Stimulated activated CD4-positive, alpha-beta T cell treated with anti-CD3 and anti-CD28 coated beads, TNF-alpha, amount 100 ng/mL, for 4 hours (primary cell): ENCODE results near the gene NAV2.

Source experiments
- DNase-seq, 3 experiments: peaks; one replicate each; pipeline ENCODE4 v3.0.0-alpha.2; 2020; ENCODE audit warnings: low read depth in 3 of 3

NAV2 gene

DNA sequence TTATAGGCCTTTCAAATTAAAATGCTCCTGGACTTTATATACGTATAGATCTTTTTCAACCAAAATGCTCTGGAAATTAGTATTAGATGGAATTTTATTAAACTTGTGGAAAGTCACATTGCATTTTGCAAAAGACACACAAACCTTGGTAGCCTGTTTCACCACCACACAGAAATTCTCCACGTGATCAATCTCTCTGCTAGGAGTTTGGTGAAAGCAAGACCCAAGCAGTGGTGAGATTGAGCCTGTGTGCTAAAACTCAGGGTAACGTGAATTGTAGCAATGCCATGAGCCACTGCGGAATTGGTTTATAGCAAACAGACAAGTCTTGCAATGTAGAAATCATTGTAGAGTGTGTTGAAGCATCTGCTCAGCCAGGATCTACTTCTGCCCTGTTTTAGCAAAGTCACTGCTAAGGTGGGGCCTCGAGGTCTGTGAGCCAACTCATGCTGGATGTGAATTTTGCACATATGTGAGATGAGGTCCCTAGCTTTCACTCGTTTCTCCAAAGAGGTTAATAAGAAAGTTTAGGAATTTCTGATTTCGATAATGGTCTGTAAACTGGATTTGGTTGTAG lies 262.9 kb downstream of the NAV2 start:
- no peak for DNase-seq

DNA sequence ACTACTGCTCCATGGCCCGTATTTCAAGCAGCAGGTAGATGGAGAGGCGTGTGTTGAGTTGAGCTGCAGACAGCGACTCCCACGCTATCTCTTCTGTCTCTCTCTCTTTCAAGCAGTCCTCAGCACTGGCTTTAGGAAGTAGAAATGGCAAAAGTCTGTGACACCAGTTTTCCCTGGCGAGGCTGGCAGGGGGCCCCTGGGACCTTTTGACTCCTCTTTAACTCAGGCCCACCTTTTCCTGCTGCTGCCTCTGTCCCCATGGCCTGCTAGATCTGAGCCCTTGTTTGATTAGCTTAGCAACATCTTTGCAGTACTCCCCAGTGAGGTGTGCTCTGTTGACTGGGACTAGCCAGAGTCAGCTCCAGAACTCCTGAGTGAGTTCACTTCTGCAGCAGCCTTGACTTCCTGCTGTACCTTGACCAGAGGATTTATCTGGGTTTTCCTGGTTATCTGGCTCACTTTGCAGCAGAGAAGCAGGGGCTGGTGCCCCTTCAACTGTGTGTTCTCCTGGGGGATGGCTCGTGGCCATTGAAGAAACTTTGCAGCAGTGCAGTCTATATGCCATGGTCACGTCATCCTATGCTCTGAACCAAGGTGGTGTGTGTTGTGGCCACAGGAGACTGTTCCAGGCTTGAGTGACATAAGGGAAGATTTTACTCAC lies 263.8 kb downstream of the NAV2 start:
- no peak for DNase-seq

DNA sequence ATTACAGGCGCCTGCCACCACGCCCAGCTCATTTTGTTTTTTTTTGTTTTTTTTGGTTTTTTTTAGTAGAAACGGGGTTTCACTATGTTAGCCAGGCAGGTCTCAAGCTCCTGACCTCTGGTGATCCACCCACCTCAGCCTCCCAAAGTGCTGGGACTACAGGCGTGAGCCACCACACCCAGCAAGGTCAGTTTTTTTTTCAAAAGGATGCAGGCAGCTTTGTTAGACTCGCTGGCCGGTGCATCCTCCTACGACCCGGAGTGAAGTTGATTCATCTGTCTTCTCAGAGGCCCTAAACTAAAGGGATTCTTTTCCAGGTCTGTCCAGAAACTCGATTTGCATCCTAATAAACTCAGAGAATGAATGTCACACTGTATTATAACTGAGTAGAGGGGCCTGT lies 265.3 kb downstream of the NAV2 start:
- DNase-seq = no peak

DNA sequence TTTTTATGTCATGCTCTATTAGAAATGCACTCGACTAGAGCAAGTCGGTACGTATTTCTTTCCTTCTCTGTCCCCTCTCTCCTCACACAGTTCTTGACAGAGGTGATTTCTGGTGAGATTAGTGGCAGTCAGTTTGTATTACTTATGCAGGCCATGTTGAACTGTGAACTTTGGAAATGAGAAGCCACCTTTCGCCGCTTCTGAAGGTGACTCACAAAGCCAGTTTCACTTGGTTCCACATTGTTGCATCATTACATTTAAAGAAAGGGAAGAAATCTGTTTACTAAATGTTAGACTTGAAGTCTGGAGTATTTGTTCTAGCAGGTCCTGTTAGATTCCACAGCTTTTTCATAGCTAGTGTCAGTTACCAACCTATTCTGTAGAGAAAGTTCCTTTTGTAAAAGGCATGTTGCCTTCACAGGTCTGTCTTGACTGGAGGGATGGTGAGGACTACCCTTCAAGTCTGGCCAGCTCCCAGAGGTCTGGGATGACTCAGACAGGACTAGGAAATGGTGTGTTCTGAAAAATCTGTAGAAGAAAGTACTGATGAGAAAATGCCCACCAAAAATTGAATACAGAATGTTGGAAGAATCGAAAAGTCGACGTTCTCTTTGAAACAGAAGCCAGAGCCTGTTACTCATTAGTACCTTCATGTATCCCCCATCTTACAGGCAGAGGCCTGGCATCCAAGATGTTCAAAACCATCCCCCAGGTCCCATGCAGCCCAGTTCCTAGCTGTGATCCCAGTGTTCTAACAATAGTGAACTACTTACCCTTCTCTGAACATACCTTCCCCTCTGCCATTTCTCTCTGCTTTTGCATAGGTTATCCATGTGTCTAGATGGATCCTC lies 266.3 kb downstream of the NAV2 start:
- DNase-seq = no peak

DNA sequence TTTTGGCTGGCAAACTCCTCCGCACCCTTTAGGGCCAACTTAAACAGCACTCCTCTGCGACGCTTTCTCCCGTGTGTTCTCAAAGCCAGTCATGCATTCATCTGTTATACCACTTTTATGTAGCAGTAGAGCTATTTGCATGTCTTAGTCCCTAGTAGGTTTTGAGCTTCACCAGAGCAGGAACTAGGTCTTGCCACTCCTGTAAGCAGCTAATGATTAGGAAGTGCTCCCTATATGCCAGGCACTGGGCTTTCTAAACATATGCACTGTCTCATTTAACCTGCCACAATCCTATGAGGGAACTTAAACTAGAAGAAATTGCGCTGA lies 266.8 kb downstream of the NAV2 start:
- no peak for DNase-seq

DNA sequence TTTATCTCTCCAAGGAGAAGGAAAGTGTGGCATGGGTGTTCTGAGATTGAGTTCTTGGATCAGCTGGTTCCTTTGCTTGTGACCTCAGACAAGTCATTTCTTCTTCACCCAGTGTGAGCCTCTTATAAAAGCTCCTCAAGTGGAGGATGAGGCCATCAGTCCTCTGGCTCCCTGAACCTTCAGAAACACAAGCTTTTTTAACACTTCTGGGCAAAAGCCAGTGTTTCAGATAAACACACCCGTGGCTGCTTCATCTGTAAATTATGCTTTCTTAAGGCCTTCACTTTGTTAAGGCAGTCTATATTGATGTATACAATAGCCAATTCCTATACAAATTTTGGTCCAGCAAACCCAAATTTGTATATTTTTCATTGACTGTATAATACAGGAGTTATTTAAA lies 267.8 kb downstream of the NAV2 start:
- no peak for DNase-seq

DNA sequence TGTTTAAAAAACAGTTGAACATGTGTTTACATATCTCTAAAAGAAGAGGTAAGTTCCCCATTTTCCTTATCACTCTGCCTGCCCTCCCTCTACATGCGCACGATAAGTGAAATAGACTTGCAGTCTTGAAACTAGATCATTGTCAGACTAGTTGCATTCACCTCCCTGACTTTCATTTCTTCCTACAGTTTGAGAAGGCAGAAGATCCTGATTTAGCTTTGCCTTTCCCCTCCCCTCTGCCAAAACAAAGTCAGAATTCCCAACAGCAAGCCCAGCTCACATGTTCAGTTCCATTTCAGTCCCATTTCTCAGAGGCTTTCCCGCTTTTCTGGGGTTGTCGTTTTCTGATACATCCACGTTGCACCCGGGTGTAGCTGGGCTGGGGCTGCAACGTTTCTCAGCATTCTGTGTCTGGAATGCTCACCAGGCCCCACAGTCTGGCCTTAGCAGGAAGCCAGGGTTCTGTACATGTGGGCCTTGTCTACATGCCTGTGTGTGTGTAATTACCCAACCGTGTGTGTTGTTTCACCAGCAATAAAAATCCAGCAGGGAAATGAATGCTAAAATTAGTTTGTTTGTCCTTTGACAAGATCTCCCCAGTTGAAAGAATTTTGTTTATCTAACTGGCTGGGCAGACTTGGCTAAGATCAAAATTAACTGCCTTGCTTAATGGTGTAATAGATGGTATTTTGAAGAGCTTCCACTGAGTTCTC lies 268.5 kb downstream of the NAV2 start:
- DNase-seq = no peak

DNA sequence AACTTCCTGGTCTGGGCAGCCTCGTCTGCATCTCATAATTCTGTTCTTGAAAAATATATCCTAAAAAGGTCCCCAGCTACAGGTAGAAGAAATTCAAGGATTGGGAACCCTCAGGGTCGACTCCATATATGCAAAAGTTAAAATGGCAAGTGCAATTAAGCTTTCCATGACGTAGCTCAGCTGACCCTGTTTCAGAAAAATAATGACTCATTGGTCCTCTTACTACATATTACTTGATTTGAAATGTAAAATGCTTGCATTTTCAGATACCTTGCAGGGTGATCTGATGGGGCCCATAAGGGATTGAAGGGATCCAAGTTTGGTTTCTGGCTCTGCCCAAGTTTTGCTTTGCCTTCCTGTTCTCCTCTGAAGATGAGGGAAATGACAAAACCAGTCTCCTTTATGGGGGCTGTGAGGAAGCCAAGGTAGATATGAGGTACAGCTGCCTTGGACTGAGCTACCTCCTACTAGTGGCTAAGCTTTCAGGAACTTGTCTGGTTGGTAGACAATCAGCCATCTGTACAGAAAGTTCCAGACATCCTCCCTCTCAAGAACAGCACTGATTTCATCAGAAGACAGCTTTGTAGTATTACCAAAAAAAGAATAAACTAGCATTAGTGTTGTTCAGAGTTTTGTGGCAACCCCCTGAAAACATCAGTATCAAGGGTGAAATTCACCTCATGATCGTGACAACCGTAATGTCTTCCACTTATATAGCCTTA lies 270.3 kb downstream of the NAV2 start:
- no peak for DNase-seq

DNA sequence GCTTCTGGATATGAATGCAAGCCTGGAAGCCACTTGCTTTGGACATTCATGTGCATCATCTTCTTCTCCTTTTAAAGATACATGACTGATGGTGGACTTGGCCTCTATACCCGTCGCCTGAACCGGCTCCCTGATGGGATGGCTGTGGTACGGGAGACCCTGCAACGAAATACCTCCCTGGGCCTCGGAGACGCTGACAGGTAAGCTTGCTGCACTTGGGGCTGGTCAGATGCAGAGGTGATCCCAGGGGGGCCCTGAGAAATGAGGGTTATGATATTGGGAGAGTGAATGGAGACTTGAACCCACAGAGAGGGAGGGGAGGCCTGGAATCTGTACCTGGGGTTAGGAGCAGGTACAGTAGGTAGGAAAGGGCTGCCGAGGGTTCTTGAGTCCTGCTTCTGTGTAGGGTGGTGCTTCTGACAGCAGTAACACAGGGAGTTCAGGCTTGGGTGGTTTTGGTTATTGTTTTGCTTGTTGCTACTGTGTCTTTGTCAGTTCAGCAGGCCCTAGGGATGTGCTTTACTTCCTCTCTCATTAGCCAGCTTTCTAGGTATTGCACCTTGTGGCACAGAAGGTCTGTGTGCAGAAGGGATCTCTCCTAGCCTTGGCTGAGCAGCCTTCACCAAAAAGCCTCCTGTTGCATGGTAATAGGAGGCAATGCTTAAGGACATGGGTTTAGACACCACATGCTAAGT lies 271.6 kb downstream of the NAV2 start:
- no peak for DNase-seq

DNA sequence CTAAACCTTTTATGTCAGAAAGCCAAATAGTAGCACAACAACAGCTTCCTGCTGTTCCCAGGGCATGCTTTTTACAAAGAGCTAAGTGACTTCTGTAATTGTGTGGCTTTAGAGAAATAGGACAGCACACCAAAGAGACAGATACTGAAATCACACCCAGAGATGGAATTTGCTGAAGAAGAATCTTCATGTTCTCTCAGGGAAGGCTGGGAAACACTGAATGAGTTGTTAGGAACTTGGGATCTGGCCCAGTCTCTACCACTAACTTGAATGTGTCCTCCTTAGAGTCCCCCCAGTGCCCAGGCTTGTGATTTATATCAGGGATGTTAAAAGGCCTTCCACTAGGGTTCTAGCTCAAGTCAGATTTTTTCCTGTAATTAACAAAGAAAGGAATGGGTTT lies 272.5 kb downstream of the NAV2 start:
- DNase-seq = no peak

DNA sequence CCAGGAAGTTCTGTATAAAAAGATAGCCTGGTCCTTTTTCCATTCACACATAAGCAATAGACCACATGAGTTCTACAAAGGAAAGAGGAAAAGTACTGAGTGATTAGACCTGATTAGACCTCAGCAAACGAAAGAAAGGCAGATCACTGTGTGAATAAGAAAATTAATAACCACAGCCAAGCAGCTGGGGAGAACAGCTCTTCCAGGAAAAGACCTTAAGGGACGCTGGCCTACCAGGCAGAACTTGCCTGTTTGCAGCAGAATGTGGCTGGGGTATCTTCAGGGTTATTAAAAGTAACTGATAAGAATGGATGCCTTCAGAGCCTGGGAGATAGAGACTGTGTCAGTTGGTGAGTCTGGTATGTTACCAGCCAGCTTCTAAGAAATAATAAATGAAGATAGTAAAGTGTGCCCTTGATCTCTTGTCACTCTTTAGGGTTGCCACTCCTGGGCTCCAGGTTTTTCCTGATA lies 274.7 kb downstream of the NAV2 start:
- DNase-seq = no peak

DNA sequence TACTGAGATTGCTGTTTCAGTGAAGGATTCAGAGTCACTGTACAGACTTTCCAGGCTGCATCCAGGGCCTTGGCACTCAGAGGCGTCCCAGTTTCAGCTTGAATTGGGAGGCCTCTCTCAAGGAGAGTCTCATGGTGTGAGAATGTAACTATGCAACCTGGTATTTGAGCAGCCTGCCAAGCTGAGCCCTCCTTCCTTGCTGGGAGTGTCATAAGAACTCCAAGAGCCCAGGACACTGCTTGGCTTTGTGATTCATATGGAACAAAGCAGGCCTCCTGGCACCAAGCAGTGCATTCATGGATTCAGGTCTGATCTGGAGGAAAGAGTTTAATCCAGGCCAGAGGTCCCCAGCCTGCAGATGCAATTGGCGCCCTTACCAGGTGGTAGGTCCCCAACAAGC lies 276.0 kb downstream of the NAV2 start:
- DNase-seq = no peak

DNA sequence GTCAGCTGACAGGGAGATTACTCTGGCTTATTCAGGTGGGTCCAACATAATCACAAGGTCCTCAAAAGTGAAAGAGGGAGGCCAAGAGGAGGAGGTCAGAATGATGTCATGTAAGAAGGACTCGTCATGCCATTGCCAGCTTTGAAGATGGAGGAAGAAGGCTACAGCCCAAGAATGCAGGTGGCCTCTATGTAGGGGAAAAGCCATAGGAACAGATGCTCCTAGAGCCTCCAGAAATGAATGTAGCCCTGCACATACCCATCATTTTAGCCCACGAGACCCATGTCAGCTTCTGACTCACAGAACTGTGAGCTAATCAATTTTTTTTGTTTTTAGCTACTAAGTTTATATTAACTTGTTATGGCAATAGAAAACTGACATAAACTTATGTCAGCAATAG lies 276.6 kb downstream of the NAV2 start:
- no peak for DNase-seq

DNA sequence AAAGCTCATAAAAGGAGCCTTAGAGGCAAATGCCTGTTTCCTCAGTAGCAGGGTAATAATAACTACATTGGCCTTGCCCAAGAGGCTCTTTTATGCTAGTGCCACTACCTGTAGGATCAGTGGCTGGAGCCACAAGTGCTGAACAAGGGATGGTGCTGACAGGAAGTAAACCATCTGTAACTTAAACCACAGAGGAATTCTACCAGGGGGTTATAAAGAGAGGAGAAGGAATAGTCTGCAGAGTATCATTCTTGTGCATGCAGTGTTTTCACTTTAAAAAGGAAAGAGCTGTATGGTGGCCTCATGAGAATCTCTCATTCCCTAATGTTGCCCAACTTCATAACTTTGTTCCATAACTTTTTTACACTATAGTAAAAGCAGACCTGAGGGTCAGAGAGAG lies 279.5 kb downstream of the NAV2 start:
- no peak for DNase-seq

DNA sequence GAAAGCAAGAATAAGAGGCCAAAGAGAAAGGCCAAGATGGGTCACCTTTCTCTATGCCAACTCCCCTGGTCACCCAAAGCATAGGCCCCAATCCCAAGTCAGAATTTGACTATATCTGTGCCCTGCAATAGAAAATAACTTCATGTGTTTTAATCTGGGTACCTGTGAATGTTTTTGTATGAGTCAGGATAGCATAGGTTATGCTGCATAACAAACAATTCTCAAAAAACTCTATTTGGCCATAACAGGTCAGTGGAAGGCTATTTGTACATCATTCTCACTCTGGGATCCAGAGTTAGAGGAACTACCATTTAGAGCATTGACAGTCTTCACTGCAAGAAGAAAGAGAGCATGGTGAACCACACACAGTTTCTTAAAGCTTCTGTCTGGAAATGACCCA lies 280.4 kb downstream of the NAV2 start:
- DNase-seq = no peak

DNA sequence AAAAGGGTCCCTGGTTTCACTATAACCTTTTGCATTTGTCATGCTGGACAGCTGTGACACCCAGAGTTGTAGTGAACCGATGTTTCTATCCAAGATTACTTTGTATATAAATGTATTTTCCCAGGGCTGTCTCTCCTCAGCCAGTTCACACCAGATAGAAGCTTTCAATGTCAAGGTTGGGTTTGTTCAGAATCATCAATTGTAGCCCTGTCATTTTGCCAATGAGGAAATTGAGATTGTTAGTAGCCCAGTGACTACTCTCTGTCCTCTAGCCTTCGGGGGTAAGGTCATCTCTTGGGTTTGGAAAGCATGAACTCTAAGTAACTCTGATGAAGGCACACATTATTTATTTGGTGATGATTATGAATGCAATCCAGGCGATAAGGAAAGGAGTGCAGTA lies 282.0 kb downstream of the NAV2 start:
- no peak for DNase-seq

DNA sequence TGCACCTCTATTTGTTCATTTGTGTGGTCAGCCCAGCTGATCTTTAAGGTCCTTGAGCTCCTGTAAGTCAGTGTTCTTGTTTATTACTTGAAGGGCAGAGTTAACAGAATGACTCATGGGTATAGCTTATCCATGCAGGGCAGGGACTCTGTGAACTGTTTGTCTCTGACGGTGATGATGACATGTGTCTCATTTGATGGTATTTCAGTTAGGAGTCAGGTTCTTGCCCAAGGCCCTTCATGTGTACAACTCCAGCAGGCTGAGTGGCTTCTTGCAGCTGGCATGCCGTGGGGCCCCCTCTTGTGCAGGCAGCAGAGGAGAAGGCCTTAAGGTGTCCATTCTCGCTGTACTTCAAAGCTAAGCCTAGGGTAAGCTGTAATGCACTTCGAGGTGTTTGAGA lies 282.5 kb downstream of the NAV2 start:
- DNase-seq = no peak

DNA sequence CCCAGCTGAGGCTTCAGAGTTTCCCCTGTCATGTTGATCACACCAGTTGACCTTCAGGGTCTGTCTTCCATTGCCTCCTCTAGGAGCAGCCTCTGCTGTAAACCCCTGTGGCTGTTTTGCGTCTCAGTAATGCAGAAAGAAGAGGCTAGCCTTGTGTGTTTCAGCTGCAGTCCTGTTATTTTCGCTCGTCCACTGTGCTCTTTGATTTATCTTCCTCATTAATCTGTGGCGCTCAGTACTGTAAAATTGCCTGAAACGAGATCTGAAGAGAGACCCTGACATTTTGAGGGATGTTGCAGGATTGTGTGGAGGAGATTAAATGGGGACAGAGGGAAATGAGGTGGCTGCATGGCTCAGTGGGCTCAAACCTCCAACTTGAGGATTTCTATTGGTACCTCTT lies 283.9 kb downstream of the NAV2 start:
- no peak for DNase-seq

DNA sequence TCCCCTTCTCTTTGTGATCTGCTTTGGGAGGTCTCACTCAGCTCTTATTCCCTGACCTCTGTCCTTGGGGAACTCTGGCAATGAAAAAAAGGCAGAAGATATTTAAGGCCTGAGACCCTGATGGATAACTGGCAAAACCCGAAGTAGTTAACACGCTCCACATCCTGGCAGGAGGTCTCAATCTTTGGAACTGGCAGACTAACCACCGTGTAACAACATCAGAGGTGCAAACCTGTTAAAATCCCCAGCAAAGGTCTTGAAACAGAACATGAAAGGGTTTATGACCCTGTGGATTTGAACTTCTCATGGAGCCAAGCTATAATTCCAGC lies 287.3 kb downstream of the NAV2 start:
- no peak for DNase-seq

DNA sequence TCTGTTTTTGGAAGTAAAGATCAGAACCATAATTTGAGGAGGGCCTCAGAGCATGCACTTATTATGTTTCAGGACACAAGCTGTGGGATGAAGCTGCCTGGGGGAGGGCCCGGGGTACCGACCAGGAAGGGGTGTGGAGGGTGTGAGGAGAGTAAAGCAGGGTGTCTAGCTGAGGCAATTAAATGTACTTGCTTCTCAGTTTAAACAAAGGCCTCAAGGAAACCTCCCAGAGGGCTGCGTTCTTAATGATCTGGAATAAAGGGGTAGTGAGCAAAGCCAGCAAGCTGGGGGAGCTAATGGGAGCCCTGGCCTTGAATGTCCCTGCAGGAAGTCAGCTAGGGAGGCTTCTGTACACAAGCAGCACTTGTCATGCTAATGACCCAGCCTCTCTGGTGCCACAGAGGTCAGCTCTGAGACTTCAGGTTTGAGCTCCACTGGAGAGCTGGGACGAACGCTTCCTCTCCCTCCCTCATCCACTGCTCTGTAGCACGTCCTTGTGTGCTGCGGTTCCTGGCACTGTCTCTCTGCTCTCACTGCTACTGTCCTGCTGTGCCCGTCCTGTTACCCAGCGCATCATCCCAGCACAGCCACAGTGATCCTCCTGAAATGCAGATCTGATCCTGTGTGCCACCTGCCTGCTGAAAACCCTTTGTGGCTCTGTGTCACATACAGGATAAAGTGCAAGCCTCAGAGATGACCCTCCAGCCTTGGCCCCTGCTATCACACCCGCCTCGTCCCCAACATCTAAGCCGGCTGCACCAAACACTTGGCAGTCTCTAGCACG lies 287.9 kb downstream of the NAV2 start:
- DNase-seq = no peak
